ENCODE data around the gene RIPOR2. TPM values are rescaled to one million over a fixed set of nuclear protein-coding genes. Genes with fewer than 3 reads are reported as not detected.

RIPOR2 gene
- total RNA-seq, 4 donors from 2014 or later = 8.8 to 27.0 (median 19.0) TPM

GRCh38 chr6:24856246-24856599 lies 79.5 kb downstream of the RIPOR2 start:
- WGBS, 2 donors = 61 to 63% methylated on average over 5 of the region's 5 CpGs
- no peaks in the 10 kb centered on the region for H3K9me3 ChIP-seq
- no peaks in the 10 kb centered on the region for H3K27me3 ChIP-seq
- TF ChIP-seq POLR2A (IDR thresholded peaks at IDR 0.05) (no peak), EP300 (IDR thresholded peaks at IDR 0.05) (no peak), CTCF (IDR thresholded peaks at IDR 0.05) (no peak)
- DNase-seq (ENCODE audit: low spot score in 2 of 2) = no peak
- H3K4me3 ChIP-seq = no peak overlapping the region
- H3K36me3 ChIP-seq = peaks cover 0 to 2% (median 0%) of the 10 kb centered on the region in 3 donors
- no peak overlapping the region for H3K27ac ChIP-seq
- peaks cover 0 to 24% (median 13%) of the 10 kb centered on the region in 4 donors for H3K4me1 ChIP-seq

GRCh38 chr6:24855395-24856245 lies 80.1 kb downstream of the RIPOR2 start:
- Histone ChIP-seq H3K27ac (peak overlapping the region in 2 of 4 donors; percentile 20 to 73), H3K4me1 (peaks cover 0 to 24% (median 13%) of the 10 kb centered on the region in 4 donors), H3K4me3 (no peak overlapping the region), H3K9me3 (no peaks in the 10 kb centered on the region), H3K27me3 (no peaks in the 10 kb centered on the region), H3K36me3 (peaks cover 0 to 2% (median 0%) of the 10 kb centered on the region in 3 donors)
- WGBS, 2 donors = 28 to 34% methylated on average over 19 of the region's 19 CpGs
- peak; percentile 27 to 81 for DNase-seq (ENCODE audit: low spot score in 2 of 2)
- TF ChIP-seq POLR2A (IDR thresholded peaks at IDR 0.05) = no peak
- no peak for TF ChIP-seq EP300 (IDR thresholded peaks at IDR 0.05)
- TF ChIP-seq CTCF (IDR thresholded peaks at IDR 0.05) = peak; percentile 74 to 87 (median 84)

GRCh38 chr6:24854077-24854666 lies 81.6 kb downstream of the RIPOR2 start:
- Histone ChIP-seq H3K9me3 (no peaks in the 10 kb centered on the region), H3K36me3 (peaks cover 0 to 13% (median 2%) of the 10 kb centered on the region in 3 donors), H3K27ac (no peak overlapping the region), H3K27me3 (no peaks in the 10 kb centered on the region), H3K4me1 (peaks cover 0 to 24% (median 10%) of the 10 kb centered on the region in 4 donors), H3K4me3 (no peak overlapping the region)
- WGBS, 2 donors = 51 to 52% methylated on average over 3 of the region's 3 CpGs
- DNase-seq (ENCODE audit: low spot score in 2 of 2) = no peak
- no peak for TF ChIP-seq EP300 (IDR thresholded peaks at IDR 0.05)
- no peak for TF ChIP-seq POLR2A (IDR thresholded peaks at IDR 0.05)
- TF ChIP-seq CTCF (IDR thresholded peaks at IDR 0.05) = no peak

GRCh38 chr6:24851086-24851485 lies 84.7 kb downstream of the RIPOR2 start:
- H3K4me3 ChIP-seq = no peak overlapping the region
- no peak for DNase-seq (ENCODE audit: low spot score in 2 of 2)
- WGBS, 2 donors = 90 to 93% methylated on average over 2 of the region's 2 CpGs
- H3K9me3 ChIP-seq = no peaks in the 10 kb centered on the region
- TF ChIP-seq POLR2A (IDR thresholded peaks at IDR 0.05) (no peak), EP300 (IDR thresholded peaks at IDR 0.05) (no peak), CTCF (IDR thresholded peaks at IDR 0.05) (no peak)
- no peak overlapping the region for H3K27ac ChIP-seq
- H3K36me3 ChIP-seq = peaks cover 0 to 17% (median 2%) of the 10 kb centered on the region in 3 donors
- peaks cover 0 to 9% (median 0%) of the 10 kb centered on the region in 4 donors for H3K4me1 ChIP-seq
- no peaks in the 10 kb centered on the region for H3K27me3 ChIP-seq

GRCh38 chr6:24849713-24850112 lies 86.0 kb downstream of the RIPOR2 start:
- TF ChIP-seq EP300 (IDR thresholded peaks at IDR 0.05) = no peak
- no peak for TF ChIP-seq CTCF (IDR thresholded peaks at IDR 0.05)
- no peak for TF ChIP-seq POLR2A (IDR thresholded peaks at IDR 0.05)
- H3K36me3 ChIP-seq = peaks cover 0 to 17% (median 2%) of the 10 kb centered on the region in 3 donors
- WGBS, 2 donors = 90 to 95% methylated on average over 7 of the region's 7 CpGs

More at GRCh38 chr6:24849713-24850112, 86.0 kb downstream of the RIPOR2 start:
- Histone ChIP-seq H3K27me3 (no peaks in the 10 kb centered on the region), H3K9me3 (no peaks in the 10 kb centered on the region), H3K4me1 (no peaks in the 10 kb centered on the region), H3K27ac (no peak overlapping the region), H3K4me3 (no peak overlapping the region)
- DNase-seq (ENCODE audit: low spot score in 2 of 2) = no peak

Measured in tibial nerve (tissue), 4 donors.